GM21423 (cell line): ENCODE data around the gene MOV10L1.

Experiments used
- ATAC-seq: cut with Tn5 transposase; IDR thresholded peaks from one replicate; pipeline ENCODE4 v1.9.1; 2021; ENCODE audit warnings: mild to moderate bottlenecking, moderate library complexity; ENCODE audit not compliant: unreplicated experiment

Gene MOV10L1

DNA sequence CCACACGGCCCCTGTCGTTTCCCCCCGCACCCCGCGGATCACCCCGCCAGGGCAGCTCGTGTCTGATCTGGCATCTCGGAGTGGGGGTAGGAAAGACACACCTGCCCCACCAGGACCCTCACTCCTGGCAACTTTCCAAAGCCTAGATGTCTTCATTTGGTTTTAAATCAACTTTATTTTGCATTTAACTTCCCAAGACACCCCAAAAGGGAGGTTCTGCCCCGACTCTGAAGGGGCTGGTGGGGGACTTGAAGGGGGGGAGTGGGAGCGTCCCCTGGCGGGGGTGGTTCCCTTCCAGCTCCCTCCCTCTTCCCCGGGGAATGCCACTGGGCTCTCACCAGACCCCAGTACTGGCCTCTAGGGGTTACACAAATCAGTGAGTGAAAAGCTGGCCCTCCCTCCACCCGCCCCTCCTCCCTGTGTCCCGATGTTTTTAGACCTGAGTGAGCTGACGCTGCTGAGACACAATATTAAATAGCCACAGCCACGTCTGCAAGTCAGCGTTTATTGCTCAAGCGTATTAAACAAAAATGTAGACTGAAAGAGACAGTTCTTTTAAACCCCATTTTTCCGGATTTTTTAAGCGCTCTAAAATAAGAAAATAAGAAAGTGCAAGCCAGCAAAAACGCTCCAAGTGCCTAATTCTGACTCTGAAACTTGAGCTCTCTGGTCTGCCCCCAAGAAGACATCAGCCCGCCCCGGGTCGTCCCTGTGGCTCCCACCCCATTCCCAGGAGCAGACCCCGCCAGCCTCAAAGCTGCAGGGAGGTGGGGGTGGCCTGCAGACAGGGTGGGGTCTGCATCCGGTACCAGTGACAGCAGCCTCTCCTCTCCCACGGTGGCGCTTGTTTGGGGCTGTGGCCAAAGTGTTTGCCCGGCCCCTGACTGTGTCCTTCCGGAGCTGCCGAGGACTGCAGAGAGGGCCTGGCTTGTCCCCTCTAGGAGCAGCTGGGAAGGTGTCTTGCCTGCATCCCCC lies 30.6 kb upstream of the MOV10L1 start:
- ATAC-seq: no peak

DNA sequence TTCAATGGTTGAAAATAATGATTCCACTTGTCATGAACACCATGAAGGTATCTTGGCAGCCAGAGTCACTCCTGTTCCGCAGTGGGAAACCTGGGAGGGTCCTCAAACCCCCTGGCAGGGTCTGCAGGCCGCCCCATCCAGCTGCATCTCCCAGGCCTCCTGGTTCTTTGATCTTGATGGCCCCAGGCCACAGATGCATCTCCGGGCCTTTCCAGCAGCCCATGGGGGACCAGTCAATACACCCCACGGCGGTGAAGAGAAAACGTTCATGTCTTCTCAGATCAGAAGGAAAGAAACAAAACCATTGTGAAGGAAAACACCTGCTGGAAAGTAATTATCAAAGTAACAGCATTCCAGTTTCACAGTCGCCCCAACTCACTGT lies 29.9 kb upstream of the MOV10L1 start:
- ATAC-seq: no peak

DNA sequence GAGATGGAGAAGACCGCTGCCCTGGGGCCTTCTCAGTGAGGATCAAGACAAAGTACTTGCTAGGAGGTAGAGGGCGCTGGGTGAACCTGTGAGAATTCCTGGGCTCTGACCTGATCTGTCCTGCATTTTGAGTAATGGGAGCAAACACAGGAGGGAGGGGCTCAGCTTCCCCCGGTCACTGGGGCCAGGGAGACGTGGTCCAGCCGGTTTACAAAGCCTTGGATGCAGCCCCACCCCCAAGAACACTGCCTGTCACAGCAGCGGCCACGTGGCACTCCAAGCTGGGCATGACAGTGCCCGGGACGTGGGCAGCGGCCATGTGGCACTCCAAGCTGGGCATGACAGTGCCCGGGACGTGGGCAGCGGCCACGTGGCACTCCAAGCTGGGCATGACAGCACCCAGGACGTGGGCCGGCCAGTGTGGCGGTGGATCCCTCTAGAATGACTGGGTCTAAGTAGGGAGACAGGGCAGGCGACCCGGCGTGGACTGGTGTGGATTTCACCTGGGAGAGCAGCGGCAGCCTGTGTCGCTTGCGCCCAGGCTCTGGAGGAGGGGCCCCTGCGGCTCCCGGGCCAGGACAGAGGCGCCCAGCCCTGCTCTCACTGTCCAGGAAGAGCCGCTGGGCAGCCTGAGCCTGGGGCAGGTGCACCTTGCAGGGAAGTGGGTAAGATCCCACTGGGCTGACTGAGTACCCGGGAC lies 29.2 kb upstream of the MOV10L1 start:
- ATAC-seq: no peak

DNA sequence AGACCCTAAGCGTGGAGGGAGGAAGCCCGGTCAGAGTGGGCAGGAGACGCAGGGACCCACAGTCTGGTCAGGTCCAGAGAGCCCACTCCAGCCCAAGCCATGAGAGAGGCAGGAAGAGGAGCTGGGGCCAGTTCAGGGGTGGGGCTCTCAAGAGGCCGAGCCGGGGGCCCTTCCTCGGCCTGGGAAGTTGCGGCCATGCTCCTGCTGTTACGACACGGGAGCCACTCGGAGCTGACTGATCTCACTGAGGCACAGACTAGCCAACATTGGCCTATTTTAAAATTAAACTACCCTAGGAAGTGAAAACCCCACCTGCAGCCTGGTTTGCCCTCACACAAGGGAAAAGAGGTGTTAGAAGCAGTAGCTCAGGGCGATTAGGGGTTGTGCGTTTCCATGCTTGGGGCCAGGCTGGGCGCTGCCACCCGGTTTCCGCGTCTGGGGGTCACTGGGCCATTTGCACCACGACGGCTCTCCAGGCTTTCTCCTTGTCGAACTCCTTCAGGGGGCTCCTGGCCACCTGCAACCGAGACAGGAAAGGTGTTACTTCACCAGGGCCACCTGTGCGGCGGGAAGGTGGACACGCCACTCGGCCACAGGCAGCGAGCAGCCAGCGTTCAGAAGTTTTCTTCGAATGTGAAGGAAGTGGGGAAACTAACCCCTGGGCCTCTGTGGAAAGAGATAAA lies 28.5 kb upstream of the MOV10L1 start:
- no peak for ATAC-seq

DNA sequence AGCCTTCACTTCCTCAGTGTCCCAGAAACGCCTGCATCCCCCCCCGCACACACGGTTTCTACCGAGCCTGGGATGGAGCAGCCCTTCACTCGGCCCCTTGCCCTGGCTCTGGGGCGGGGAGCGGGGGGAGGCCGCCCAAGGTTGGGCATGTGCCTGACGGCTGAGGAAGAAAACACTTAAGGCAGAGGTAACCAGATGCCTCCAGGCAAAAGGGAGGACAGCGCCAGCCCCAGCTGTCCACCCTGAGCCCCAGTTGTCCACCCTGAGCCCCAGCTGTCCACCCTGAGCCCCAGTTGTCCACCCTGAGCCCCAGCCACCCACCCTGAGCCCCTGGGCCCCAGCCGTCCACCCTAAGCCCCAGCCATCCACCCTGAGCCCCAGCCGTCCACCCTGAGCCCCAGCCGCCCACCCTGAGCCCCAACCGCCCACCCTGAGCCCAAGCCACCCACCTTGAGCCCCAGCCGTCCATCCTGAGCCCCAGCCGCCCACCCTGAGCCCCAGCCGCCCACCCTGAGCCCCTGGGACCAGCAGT lies 27.9 kb upstream of the MOV10L1 start:
- ATAC-seq: no peak

GRCh38 chr22:50062509-50063135 lies 27.2 kb upstream of the MOV10L1 start:
- no peak for ATAC-seq

DNA sequence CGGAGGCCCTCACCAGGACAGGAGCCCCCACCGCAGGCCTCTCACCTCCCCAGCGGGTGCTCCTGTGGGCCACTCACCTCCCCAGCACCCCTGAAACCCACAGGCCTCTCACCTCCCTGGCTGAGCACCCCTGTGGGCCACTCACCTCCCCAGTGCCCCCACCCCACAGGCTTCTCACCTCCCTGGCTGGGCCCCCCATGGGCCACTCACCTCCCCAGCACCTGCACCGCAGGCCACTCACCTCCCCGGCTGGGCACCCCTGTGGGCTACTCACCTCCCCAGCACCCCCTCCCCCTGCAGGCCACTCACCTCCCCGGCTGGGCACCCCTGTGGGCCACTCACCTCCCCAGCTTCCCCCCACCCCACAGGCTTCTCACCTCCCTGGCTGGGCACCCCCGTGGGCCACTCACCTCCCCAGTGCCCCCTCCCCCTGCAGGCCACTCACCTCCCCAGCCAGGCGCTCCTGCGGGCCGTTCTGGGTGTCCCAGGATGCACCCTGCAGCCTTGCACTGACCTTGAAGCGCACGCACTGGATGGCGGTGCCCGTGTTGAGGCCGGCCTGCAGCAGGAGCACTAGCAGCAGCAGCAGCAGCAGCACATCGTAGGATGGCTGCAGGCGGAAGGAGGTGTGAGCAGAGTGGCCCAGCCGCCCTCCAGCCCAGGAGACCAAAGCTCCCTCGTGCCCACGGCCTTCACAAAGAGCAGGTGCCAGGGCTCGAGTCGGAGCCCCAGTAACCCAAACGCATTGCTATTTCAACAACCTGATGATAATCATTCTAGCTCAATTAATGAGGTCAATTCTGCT lies 26.0 kb upstream of the MOV10L1 start:
- ATAC-seq: no peak

- no peak for ATAC-seq
Observed at GRCh38 chr22:50064453-50064852, 25.4 kb upstream of the MOV10L1 start.

DNA sequence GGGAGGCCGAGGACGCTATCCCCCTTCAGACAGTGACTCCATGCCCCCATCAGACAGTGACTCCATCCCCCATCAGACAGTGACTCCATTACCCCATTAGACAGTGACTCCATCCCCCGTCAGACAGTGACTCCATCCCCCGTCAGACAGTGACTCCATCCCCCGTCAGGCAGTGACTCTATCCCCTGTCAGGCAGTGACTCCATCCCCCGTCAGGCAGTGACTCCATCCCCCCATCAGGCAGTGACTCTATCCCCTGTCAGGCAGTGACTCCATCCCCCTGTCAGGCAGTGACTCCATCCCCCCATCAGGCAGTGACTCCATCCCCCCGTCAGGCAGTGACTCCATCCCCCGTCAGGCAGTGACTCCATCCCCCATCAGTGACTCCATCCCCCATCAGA lies 22.6 kb upstream of the MOV10L1 start:
- ATAC-seq: no peak

DNA sequence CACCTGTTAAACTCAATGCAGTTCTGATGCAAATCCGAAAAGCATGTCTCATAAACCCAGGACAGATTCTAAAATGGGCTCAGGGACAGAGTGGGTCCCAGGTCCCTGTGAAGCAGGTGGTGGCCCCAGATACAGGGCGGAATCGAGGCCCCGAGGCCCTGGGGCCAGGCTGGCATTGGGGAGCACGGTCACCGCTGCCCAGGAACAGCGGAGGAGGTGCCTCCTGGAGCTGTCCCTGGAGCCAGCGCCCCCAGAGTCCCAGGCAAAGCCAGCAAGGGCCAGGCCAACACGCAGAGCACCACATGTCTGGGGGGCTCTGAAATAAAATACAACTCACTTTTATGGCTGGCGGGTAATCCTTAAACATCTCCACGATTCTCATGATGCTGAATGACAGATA lies 21.7 kb upstream of the MOV10L1 start:
- ATAC-seq: no peak

DNA sequence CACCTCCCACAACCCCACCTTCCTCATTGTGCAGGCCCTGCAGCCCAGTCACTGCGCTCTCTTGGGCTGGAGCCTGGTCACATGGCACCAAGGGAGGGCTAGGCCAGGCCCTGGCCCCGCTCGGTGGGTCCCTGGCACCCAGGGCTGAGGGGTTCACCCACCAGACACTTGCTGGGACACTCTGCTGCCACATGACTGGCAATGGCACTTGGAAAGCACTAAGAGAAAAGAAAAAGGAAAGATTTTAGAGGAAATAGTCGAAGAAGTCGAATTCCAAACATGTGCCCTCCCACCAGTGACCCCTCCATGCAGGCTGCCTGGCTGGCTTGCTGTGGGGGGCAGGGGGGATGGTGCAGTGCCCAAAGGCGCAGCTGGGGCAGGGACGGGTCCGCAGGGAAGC lies 19.4 kb upstream of the MOV10L1 start:
- no peak for ATAC-seq

DNA sequence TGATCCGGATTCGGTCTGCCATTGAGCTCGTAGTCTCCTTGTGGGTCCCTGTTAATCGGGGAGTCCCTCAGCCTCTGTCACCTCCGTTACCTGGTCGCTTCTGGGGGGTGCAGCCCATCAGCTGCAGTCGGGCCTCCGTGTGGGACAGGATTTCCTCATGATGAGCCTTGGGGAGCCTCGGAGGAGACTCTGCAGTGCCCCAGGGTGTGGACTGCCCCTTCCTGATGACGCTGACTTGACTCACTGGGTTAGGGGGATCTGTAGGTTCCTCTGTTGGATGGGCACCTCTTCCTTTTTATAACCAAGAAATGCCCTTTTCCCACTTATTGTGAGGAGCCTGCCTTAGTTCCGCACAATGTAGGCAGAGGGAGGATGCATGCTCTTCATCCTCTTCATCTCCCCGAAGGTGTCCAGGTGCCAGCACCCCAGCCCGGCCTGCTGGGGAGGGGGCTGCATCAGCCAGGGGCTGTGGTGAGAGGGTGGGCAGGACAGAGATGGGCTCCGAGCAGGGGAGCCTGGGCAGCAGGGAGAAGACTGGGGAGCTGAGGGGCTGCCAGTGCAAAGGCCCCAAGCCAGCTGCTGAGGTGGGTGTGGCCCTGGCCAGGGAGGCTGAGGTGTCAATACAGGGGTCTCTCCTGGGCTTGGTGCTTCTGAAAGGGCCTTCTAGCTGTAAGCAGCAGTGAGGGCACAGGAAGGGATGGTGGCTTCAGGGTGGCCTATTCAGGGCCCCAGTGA lies 18.2 kb upstream of the MOV10L1 start:
- no peak for ATAC-seq

DNA sequence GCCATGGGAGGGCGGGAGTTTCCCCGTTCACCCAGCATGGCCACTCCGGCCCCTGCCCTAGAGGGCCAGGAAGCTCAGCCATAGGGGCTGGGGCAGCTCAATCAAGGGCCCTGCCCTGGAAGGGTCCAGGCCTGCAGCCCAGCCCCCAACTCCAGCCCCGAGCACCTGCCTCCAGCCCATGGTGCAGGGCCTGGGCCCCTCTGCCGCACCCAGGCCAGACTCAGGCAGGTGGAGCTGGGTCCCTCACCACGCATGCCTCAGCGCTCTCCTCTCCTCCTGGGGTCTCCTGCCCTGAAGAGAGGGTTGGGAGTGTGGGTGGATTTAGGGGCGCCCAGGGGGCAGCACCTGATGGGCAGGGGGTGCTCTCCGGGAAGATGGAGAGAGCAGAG lies 17.6 kb upstream of the MOV10L1 start:
- ATAC-seq: no peak

GRCh38 chr22:50072714-50073538 lies 16.9 kb upstream of the MOV10L1 start:
- ATAC-seq: no peak

- ATAC-seq: no peak
Observed at GRCh38 chr22:50074056-50074455, 15.8 kb upstream of the MOV10L1 start.

GRCh38 chr22:50074551-50075530 lies 15.0 kb upstream of the MOV10L1 start:
- no peak for ATAC-seq
